DMS 273 (cell line): Measurements from ENCODE around the gene ACTL7B.
"Not testable (repeated sequence)": the region's sequence is repeated elsewhere in the genome, so short reads cannot be mapped to it uniquely, and the experiment has no call there.

Source experiments
- DNase-seq: peaks from one replicate; lab custom pipeline; 2025; ENCODE audit not compliant: unreplicated experiment; lab: John Stamatoyannopoulos, UW

Gene ACTL7B

DNA sequence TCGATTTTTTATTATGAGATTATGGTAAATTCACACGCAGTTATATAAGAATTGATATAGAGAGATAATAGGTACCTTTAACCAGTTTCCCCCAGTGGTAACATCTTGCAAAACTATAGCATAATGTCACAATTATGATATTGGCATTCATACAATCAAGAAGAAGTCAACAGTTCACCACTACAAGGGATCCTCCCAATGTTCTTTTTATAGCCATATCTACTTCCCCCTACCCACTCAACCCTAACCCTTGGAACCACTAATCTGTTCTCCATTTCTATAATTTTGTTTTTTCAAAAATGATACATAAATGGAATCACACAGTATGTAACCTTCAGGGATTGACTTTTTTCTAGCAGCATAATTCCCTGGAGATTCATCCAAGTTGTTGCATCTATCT lies 9.8 kb downstream of the ACTL7B start:
- DNase-seq: no peak

GRCh38 chr9:108845507-108845906 lies 10.3 kb downstream of the ACTL7B start:
- peak; percentile 68 for DNase-seq

DNA sequence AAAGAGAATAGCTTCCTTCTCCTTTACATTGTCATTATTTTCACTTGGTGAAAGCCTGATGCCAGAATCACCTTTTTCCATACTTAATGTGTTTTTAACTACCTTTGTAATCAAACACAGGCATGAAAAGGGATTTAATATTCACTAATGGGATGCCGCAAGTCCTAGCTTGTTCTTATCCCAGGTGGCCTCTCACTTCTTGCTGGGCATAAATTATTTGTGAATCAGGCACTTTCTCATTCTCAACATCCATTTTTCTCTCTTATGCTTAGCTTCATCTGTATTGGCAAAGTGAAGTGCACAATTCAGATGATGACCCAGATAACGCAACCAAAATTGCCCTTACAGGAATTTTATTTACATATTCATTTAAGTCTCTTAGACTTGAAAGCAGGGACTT lies 10.9 kb downstream of the ACTL7B start:
- DNase-seq: peak; percentile 80

GRCh38 chr9:108844391-108844790 lies 11.4 kb downstream of the ACTL7B start:
- DNase-seq: peak; percentile 46

DNA sequence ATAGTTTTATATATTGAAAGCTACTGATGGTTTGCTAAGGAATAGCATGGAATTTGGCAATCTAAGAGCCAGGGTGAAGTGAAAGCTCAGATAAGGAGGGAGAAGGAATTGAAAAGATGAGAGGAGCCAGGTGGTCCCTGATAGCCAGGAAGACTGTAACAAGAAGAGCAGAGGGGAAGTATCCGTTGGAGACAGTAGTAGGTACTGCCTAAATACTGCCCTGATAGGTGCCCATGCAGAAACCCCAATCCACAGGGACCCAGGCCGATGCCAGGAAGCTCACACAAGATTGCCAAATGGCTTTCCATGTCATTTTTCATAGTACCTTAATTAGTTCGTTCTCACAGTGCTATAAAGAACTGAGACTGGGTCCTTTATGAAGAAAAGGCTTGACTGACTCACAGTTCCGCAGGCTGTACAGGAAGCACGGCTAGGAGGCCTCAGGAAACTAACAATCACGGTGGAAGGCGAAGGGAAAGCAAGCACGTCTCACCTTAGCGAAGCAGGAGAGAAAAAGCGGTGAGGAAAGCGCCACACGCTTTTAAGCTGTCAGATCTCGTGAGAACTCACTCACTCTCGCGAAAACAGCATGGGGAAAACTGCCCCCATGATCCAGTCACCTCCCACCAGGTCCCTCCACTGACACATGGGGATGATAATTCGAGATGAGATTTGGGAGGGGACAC lies 13.0 kb downstream of the ACTL7B start:
- no peak for DNase-seq

GRCh38 chr9:108839561-108839960 lies 16.2 kb downstream of the ACTL7B start:
- DNase-seq: not testable (repeated sequence)

DNA sequence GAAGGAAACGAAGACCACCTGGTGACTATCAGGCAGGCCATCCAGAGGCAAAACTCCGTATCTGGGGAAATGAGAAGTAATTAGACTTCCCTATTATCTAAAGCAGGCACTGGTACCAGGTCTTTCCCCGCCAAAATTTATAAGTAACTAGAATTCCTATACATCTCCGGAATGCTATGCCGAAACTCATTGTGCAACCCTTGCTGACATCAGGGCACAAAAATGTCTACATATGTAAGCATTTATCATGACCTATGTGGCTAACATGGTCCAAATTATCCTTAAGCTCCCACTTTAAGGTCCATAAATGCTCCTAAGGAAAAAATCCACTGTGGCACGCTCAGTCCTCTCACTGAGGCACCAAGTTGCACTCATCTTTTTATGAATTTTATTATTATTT lies 17.8 kb downstream of the ACTL7B start:
- no peak for DNase-seq

GRCh38 chr9:108837530-108837929 lies 18.3 kb downstream of the ACTL7B start:
- DNase-seq: no peak

DNA sequence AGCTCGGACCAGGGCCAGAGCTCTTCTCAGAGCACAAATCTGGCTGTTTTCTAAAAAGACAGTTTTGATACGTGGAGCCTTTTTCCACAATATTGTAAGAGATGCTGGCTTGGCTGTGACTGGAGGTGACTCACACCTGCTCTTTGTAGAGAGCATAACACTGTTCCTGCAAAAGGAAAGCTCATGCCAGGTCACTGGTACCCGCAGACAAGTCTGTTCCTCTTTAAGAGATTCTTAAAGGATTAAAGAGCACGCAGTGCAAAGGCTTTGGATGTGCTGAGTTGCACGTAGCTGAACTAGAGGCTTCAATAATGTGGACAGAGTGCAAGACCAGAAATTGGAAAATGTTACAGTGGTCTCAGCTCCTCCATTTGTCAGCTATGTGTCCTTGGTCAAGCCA lies 19.0 kb downstream of the ACTL7B start:
- no peak for DNase-seq

- peak; percentile 6 for DNase-seq
Observed at GRCh38 chr9:108836319-108836718, 19.5 kb downstream of the ACTL7B start.

DNA sequence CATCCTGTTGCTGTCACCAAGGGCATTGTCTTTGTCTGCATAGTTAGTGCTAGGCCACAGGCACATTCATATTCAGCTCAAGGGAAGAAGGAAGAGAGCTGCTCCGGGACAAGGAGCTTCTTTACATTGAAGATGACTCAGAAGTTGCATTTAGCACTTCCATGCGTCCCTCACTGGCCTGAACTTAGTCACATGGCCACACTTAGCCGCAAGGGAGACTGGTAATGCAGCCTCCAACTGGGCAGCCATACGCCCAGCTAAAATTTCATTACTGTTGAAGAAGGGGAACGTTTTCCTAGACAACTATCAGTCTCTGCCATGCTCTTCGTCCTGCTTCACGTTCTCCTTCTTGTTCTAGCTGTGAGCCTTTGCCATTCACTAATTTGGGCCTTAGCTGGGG lies 20.0 kb downstream of the ACTL7B start:
- no peak for DNase-seq

GRCh38 chr9:108834959-108835665 lies 20.7 kb downstream of the ACTL7B start:
- DNase-seq: no peak

- no peak for DNase-seq
Observed at GRCh38 chr9:108832179-108832500, 23.6 kb downstream of the ACTL7B start.

DNA sequence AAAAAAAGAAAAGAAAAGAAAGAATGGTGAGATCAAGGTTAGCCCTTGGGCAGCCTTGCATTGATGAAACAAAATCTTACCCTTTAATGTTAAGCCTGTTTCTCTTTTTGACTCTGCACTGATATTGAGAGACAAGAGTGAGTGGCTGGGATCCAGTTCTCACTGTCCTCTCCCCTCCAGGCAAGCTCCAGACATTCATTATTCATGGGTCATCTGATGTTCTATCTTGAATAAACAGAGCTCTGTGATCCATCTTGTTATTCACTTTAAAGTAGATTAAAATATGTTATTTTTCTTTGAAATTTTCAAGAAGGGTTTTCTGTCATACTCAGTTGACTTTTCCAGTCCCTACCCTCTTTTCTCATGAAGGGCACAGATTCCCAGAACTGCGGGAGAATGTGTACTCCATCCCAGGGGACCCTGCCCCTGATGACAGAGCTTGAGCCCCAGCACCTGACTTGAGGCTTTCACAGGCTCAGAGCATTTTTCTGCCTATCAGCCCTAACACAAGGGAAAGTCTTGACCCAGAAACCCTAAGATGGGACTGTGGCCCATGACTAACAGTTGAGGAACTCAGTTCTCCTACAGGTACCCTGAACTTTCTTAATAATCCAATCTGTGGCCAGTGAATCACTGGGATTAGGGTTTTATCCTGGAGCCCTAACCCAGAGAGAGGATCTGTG lies 24.1 kb downstream of the ACTL7B start:
- DNase-seq: no peak

GRCh38 chr9:108830272-108830671 lies 25.5 kb downstream of the ACTL7B start:
- no peak for DNase-seq

- no peak for DNase-seq
Observed at GRCh38 chr9:108823829-108824228, 32.0 kb downstream of the ACTL7B start.

GRCh38 chr9:108816037-108816436 lies 39.7 kb downstream of the ACTL7B start:
- no peak for DNase-seq

DNA sequence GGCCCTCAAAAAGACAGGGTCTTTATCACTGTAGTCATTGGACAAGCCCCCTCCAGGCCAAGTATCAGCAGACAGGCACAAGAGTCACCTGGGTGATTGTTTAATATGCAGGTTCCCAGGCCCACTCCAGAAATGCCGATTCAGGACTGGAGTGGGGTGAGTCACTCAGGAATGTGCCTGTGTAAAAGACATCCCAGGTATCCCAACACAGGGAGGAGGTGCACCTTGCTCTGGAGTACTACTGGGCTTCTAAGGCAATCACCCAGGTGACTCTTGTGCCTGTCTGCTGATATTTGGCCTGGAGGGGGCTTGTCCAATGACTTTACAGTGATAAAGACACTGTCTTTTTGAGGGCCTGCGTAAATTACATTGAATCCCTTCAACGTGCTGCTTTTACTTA lies 40.6 kb downstream of the ACTL7B start:
- DNase-seq: no peak

- peak; percentile 50 for DNase-seq
Observed at GRCh38 chr9:108813951-108814601, 41.7 kb downstream of the ACTL7B start.

DNA sequence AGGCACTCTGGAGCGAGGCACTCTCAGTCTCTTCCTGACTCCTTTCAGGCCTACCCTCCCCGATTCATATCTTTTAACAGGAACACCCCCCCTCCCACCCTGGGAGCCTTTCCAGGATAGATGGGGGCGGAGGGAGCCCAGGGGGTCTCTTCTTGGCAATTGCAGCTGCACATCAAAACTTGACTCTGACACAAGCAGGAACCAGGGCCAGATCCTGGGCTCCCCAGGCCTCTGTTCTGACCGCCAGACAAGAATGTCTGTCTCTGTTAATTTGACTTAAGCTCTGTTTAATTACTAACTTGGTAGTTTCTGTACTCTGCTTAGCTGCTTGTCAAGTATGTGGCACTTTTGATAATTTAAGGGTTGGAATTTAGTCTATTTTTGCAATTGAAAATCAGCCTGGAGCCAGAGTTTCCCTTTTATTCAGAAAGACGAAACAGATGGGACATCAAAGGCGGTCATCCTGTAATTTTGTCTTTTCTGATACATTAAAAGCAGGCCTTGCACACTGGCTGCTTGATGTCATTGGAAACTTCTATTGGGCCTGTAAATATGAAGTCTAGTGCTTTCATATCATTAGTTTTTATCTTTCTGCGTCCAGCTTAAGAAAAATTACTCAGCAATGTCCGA lies 43.3 kb downstream of the ACTL7B start:
- no peak for DNase-seq

- no peak for DNase-seq
Observed at GRCh38 chr9:108811944-108812343, 43.8 kb downstream of the ACTL7B start.
